Stimulated activated CD8-positive, alpha-beta memory T cell treated with anti-CD3 and anti-CD28 coated beads, Interleukin-12 subunit alpha, Interleukin-12 subunit beta, amount 100 ng/mL, for 1 hour (primary cell): ENCODE data around the gene SLIT1.

Experiments used
- DNase-seq: peaks from one replicate; pipeline ENCODE4 v3.0.0-alpha.2; 2020; ENCODE audit warnings: low read depth

SLIT1 gene

GRCh38 chr10:97022616-97023015 lies 163.1 kb downstream of the SLIT1 start:
- DNase-seq, result no peak

DNA sequence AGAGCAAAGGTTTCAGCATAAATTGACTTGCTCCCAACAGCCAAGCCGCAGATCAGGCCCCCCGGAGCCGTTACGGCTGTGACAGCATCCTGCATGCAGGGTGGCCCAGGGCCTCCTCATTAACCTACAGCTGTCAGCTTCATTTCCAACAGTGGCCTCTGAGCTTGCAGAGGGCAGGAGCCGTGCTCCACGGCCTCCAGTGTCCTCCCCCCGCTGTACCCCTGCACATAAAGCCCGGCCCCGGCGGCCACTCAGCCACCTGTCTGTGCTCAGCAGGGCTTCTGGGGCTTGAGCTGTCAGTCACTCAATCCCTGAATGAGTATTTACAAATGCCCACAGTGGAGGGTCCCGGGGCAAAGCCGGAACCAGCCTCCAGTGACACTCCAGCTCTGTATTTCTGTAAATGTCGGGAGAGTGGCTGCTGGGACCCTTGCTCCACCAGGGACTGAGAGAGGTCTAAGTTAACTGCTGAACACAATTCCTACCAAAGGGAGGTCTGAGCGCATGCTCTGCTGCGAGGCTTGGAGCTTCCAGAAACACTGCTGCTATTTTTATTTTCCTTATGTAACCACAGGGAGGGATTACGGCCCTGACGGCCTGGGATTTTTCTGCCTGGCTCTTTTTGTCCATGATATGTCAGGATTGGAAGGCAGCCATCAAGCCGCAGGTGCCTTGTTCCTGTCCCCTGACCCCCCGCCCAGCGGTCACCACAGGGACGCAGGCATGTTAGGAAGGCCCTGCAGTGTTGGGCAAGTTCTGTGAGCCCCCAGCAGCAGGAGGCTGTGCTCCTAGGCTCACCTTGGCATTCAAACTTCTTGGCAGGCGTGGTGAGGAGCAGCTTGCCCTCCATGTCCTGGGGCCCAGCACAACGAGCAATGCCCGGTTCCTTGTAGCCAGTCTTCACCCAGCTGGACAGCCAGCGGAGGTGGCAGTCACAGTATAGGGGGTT lies 165.0 kb downstream of the SLIT1 start:
- no peak for DNase-seq

DNA sequence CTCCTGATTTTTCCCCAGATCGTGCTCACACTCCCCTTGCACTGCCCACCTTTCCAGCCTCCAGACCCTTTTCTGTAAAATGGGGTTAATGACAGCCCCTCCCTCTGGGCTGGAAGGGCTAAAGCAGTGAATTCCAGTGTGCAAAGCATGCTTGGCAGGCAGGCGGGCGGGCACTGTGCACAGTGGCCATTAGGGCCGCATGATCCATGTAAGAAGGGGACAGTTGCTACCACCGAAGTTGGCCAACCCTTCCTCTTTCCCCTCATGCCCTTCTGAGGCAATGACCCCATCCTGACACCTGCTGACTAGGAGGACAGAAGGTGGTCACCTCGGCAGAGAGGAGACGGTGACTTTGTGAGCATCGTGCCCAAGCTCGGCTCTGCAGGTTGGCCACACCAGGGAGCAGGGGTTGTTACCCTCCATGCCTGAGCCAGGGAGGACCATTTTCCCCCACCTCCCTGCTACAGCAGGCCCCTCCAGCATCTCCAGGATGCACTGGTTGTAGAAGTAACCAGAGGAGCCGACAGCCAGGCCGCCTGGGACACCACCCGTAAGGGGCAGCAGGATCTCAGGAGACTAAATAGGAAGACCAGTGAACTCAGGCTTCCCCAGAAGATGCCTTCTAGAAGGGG lies 166.4 kb downstream of the SLIT1 start:
- no peak for DNase-seq

GRCh38 chr10:97018251-97019212 lies 167.2 kb downstream of the SLIT1 start:
- no peak for DNase-seq

DNA sequence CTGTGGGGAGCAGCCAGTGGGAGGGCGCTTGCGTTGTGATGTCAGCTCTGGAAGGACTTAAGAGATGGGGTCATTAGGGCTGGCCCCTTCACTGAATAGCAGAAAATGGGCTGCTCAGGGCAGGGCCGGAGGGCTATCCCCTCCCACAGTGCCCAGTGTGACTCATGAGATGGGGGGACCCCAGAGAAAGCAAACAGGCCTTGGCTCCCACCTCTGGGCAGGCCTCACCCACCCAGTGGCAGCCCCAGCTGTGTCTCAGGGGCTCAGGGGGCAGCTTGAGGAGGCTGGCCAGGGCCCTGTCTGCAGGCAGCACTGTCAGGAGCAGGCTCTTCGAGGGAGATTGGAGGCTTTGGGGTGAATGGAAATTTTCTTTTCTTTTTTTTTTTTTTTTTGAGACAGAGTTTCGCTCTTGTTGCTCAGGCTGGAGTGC lies 168.3 kb downstream of the SLIT1 start:
- no peak for DNase-seq

DNA sequence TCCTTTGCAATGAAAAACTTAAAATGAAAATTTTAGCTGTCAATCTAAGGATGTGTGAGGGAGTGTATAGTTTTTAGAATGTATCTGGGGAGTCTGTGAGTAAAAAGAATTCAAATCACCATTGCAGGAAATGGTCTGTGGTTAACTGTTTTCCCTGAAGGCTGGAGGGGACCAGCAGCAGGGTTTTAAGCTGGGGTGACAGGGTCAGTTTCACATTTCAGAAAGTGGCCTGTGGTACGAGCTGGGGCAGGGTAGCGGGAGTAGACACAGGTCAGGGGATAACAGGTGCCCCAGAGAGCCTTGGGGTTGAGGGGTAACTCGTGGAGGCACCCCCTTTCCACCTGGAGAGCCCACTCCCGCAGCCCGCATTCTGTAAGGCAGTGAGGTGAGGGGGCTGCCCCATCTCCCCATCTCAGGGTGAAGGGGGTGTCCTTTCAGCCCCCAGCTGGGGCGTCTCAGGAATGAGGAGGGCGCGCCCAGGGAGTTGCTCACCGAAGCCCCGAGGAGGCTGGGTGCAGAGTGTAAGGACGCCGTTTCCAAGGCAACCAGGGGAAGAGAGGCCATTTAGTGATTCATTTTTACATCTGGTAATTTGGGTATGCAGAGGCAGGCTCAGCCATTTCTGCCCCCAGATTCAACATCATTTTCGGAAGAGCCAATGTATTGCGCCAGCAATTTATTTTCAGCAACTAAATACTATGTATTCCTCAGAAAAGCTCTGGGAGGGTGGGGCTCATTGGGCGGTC lies 168.9 kb downstream of the SLIT1 start:
- no peak for DNase-seq

GRCh38 chr10:97015240-97015639 lies 170.5 kb downstream of the SLIT1 start:
- no peak for DNase-seq

GRCh38 chr10:97013983-97014382 lies 171.8 kb downstream of the SLIT1 start:
- DNase-seq, result no peak

DNA sequence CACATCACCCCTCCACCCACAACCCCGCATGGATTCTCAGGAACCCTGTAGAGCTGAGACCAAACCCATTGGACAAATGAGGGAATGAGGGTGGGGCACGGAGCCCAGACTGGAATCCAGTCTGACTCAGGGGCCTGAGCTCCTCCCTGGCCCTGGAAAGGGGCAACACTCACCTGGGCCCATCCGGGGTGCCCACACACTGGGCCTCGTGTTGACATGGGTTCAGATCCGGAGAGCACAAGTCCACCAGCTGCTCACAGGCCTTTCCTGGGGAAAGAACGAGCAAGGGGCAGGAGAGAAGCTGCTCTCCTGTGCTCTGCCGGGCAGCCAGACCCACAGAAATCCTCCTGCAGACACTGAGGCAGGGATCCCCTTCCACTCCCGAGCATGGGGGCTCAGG lies 172.2 kb downstream of the SLIT1 start:
- DNase-seq, result no peak

- no peak for DNase-seq
Observed at GRCh38 chr10:97012470-97012869, 173.3 kb downstream of the SLIT1 start.

- no peak for DNase-seq
Observed at GRCh38 chr10:97011397-97011796, 174.4 kb downstream of the SLIT1 start.

DNA sequence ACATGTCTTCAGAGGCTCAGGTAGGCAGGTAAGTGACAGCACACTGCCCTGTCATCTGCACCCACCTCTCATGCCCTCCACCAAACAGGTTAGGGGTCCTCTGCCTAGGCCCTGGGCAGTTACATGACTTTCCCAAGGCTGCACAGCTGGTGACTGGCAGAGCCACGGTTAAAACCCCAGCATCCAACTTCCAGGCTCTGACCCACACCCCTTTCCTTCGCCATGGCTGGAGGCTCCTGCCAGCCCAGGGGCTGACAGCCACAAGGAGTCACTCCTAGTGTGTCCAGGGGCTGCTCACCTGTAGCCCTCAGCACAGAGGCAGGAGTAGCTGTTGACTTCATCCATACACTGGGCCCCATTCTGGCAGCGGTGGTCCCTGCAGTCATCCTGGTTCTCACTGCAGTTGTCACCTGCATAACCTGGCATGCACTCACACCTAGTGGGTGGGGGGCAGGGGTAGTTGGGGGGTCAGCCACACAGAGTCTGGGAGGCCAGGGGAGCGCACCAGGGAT lies 175.0 kb downstream of the SLIT1 start:
- DNase-seq, result no peak

- DNase-seq, result no peak
Observed at GRCh38 chr10:97007417-97007816, 178.3 kb downstream of the SLIT1 start.

DNA sequence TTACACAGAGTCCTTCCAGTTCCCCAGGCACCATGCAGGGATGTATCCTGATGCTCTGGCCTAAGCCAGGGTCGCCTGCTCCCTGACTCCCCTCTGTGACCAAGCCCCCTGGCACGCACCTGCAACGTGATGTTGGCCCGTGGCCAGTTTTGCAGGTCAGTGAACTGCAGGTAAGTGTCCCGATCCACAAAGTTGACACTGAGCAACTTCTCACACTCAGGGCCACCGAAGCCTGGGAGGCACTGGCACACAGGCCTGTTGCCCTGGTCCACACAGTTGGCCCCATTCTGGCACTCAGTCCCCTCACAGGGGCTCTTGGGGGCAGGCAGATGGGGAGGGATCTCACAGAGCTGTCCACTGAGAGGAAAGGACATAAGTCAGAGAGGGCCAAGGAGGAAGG lies 179.4 kb downstream of the SLIT1 start:
- DNase-seq, result no peak

GRCh38 chr10:97005349-97005748 lies 180.4 kb downstream of the SLIT1 start:
- DNase-seq, result no peak

DNA sequence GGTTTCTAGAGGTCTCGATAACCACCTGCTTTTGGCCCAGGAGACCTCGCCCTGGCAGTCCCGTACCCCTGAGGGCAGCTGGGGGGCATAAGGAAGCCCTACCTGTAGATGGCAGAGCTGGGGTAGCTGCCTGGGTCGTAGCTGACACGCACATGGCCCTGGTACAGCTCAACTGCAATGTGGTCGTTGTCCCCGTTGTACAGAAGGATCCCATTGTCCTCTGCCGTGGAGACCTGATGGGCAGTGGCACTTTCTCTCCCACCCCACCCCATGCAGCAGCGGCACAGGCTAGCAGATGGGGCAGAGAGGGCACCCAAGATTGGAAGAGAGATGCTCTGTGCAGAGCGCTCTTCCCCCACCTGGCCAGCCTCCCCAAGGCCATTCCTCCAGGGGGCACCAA lies 181.2 kb downstream of the SLIT1 start:
- no peak for DNase-seq

DNA sequence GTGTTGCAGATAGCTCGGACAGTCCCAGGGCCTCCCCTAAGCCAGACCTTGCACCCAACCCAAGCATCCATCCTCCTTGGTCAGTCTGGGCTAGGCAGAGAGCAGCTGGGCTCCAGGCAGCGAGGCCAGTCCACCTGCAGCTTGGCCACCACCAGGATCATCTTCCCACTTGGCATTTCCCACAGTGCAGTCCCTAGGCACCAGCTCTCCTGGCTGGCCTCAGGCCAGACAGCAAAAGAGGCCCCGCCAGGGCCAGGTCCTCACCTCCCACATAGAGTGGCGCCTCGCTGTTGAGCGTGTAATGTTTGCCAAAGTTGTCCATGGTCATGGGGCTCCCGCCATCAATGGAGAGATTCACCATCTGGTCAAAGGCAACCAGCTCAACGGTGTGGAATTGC lies 182.0 kb downstream of the SLIT1 start:
- DNase-seq, result no peak

- no peak for DNase-seq
Observed at GRCh38 chr10:97003151-97003803, 182.5 kb downstream of the SLIT1 start.

DNA sequence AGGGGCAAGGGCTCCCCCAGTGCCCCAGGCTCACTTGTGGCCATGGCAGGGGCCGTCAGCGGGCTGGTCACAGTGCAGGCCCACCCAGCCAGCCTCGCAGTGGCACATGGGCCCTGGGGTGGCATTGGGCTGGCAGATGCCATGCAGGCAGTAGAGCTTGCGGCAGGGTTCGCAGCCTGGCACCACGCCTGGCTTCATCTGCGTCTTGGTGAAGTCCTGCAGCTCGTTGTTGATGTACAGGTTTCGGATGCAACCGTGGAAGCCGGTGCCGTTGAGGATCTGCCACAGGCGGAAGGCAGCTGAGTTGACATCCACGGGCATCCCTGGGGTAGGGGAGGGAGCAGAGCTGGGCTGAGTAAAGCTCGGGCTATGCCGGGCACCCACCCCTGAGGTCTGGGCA lies 183.1 kb downstream of the SLIT1 start:
- no peak for DNase-seq

DNA sequence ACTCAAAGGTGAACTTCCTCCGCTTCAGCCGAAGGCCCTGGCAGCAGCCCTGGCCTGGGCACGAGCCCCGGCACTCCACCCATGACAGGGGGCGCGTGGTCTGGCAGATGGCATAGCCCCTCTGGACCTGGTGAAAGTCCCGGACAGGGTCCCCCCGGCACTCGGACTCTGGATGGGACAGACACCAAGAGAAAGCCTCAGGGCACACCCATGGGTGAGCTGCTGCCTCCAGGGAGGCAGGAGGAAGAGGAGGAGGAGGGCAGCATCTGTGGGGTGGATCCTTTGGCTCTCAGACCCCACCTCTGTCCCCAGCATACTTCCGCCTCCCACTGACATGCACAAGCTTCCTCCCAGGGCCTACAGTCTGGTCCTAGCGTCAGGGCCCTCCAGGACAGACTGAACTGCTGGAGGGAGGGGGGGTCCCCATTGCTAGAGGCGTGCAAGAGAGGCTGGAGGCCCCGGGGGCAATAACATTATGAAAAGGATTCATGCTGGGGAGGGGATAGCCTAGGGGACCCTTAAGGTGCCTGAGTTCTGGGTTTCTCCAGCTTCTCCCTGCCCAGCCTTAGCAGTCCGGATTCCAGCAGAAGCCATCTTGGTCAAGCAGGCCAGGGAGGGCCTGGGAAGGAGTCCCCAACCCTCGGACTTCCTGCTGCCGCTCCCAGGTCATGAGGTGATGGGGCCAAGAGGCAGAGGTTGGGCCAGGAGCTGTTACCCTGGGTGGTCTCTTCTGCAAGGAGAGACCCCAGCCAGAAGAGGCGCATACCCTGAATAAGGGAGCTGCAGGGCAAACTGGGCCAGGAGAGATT lies 184.4 kb downstream of the SLIT1 start:
- DNase-seq, result no peak
